GM21447 (cell line): ENCODE results near the gene EHBP1.
A peak's percentile ranks its signal among the peaks of the same experiment; 100 is the strongest.
"Not testable (repeated sequence)": the region's sequence is repeated elsewhere in the genome, so short reads cannot be mapped to it uniquely, and the experiment has no call there.

Source experiments
- ATAC-seq: cut with Tn5 transposase; IDR thresholded peaks from one replicate; pipeline ENCODE4 v1.9.1; 2021; ENCODE audit not compliant: unreplicated experiment

Gene EHBP1

DNA sequence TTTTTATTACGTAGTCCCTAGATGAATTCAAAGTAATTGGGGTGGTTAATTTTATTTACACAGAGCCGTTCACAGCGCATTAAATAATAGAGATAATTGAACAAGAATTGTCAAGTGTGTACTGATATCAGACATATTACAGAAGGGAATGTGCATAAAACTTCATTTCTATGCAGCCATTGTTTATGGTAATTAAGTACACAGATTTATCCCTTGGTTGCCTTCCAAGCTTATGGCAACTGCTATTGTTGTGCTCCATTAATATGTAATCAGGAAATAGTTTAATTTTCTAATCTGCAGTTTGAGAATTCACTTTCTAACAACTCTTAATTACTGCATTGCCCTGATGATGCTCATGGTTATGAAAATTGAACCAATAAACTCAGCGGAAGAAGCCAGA lies 297.8 kb downstream of the EHBP1 start:
- no peak for ATAC-seq

GRCh38 chr2:63007813-63008458 lies 302.4 kb downstream of the EHBP1 start:
- ATAC-seq: no peak

GRCh38 chr2:63008838-63009237 lies 303.3 kb downstream of the EHBP1 start:
- no peak for ATAC-seq

- no peak for ATAC-seq
Measured at GRCh38 chr2:63009490-63009889, 304.0 kb downstream of the EHBP1 start.

GRCh38 chr2:63012541-63012940 lies 307.0 kb downstream of the EHBP1 start:
- ATAC-seq: no peak

- ATAC-seq: no peak
Measured at GRCh38 chr2:63013438-63013837, 307.9 kb downstream of the EHBP1 start.

- ATAC-seq: no peak
Measured at GRCh38 chr2:63015389-63015788, 309.9 kb downstream of the EHBP1 start.

- ATAC-seq: no peak
Measured at GRCh38 chr2:63018439-63018838, 312.9 kb downstream of the EHBP1 start.

DNA sequence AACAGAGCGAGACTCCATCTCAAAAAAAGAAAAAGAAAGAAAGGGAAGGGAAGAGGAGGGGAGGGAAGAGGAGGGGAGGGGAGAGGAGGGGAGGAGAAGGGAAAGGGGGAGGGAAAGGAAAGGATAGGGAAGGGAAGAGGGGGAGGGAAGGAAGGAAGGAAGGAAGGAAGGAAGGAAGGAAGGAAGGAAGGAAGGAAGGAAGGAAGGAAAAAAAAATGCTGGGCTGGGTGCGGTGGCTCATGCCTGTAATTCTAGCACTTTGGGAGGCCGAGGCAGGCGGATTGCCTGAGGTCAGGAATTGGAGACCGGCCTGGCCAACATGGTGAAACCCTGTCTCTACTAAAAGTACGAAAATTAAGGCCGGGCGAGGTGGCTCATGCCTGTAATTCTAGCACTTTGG lies 314.2 kb downstream of the EHBP1 start:
- ATAC-seq: not testable (repeated sequence)

GRCh38 chr2:63023444-63023843 lies 317.9 kb downstream of the EHBP1 start:
- peak; percentile 66 for ATAC-seq

GRCh38 chr2:63027220-63027619 lies 321.7 kb downstream of the EHBP1 start:
- no peak for ATAC-seq

DNA sequence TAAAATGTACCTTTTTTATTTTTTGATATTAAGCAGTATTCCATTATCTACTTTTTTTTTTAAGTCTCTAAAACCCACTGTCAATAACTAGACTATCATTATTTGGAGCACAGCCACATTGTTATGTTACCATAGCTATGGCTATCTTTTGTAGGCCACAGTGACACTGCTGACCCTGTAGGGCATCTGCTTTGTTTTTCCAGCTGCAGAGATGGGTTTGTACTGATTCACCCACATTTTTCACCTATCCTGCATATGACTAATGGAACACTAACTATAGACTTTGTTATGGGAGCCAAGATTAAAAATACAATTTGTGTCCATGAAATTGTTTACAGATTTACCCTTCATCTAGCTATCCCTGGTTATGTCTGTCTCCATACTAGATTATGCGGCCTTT lies 323.5 kb downstream of the EHBP1 start:
- ATAC-seq: no peak

- no peak for ATAC-seq
Measured at GRCh38 chr2:63034526-63034925, 329.0 kb downstream of the EHBP1 start.

GRCh38 chr2:63035169-63035568 lies 329.7 kb downstream of the EHBP1 start:
- no peak for ATAC-seq

- no peak for ATAC-seq
Measured at GRCh38 chr2:63035660-63036059, 330.1 kb downstream of the EHBP1 start.

- ATAC-seq: no peak
Measured at GRCh38 chr2:63038034-63038433, 332.5 kb downstream of the EHBP1 start.

DNA sequence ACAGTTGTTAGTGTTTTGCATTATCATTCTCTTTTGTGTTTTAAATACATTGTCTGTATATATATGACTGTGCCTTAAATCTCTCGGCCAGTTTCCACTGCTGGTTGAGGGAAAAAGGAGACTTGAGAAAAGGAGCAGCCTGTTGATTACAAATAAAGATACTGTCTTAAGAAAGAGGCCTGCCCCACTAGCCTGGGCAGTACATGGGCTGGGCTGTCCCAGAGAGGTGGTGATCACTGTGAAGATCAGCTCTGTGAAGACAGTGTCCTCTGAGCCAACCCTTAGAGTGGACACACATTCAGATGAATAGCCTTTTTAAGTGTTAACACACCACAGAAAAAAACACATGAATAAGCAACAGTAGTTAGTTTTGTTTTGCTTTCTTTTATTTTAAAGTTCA lies 335.1 kb downstream of the EHBP1 start:
- ATAC-seq: no peak

GRCh38 chr2:63041592-63041991 lies 336.1 kb downstream of the EHBP1 start:
- no peak for ATAC-seq

- ATAC-seq: no peak
Measured at GRCh38 chr2:63044362-63045327, 339.1 kb downstream of the EHBP1 start.

- ATAC-seq: no peak
Measured at GRCh38 chr2:63046552-63046951, 341.0 kb downstream of the EHBP1 start.

GRCh38 chr2:63046961-63047320 lies 341.4 kb downstream of the EHBP1 start:
- ATAC-seq: no peak
